GM19035 (cell line): Measurements from ENCODE around the gene GTF3C5.
"Not testable (repeated sequence)": the region's sequence is repeated elsewhere in the genome, so short reads cannot be mapped to it uniquely, and the experiment has no call there.

Experiments
- ATAC-seq: cut with Tn5 transposase; IDR thresholded peaks from one replicate; pipeline ENCODE4 v1.9.1; 2021; ENCODE audit not compliant: unreplicated experiment

Gene GTF3C5

GRCh38 chr9:133030317-133031129, at the start of gene GTF3C5:
TSS of gene GTF3C5 (plus strand) at chr9:133030997. CDS start at chr9:133031012, 15 bp downstream.
- peak; percentile 97 for ATAC-seq

GRCh38 chr9:132982458-132982857, 48.3 kb upstream of the GTF3C5 start:
- no peak for ATAC-seq

- no peak for ATAC-seq
Measured at GRCh38 chr9:132983491-132984201, 47.2 kb upstream of the GTF3C5 start.

- no peak for ATAC-seq
Measured at GRCh38 chr9:132984202-132985070, 46.4 kb upstream of the GTF3C5 start.

- ATAC-seq: no peak
Measured at GRCh38 chr9:132985071-132985350, 45.8 kb upstream of the GTF3C5 start.

- ATAC-seq: no peak
Measured at GRCh38 chr9:132985489-132985888, 45.3 kb upstream of the GTF3C5 start.

GRCh38 chr9:132986114-132986513, 44.7 kb upstream of the GTF3C5 start:
- no peak for ATAC-seq

GRCh38 chr9:132986640-132987620, 43.9 kb upstream of the GTF3C5 start:
- no peak for ATAC-seq

- ATAC-seq: no peak
Measured at GRCh38 chr9:132988244-132989013, 42.4 kb upstream of the GTF3C5 start.

- ATAC-seq: no peak
Measured at GRCh38 chr9:132989014-132989310, 41.8 kb upstream of the GTF3C5 start.

- no peak for ATAC-seq
Measured at GRCh38 chr9:132989414-132989996, 41.3 kb upstream of the GTF3C5 start.

GRCh38 chr9:132989998-132990557, 40.7 kb upstream of the GTF3C5 start:
- ATAC-seq: not testable (repeated sequence)

GRCh38 chr9:132990781-132991180, 40.0 kb upstream of the GTF3C5 start:
- ATAC-seq: no peak

GRCh38 chr9:132991351-132992300, 39.2 kb upstream of the GTF3C5 start:
- ATAC-seq: no peak

GRCh38 chr9:132993511-132993939, 37.3 kb upstream of the GTF3C5 start:
- ATAC-seq: no peak

- ATAC-seq: no peak
Measured at GRCh38 chr9:132994410-132995120, 36.2 kb upstream of the GTF3C5 start.

GRCh38 chr9:132995121-132995420, 35.7 kb upstream of the GTF3C5 start:
- no peak for ATAC-seq

GRCh38 chr9:132995879-132996278, 34.9 kb upstream of the GTF3C5 start:
- no peak for ATAC-seq
